GM18508 (cell line): ENCODE measurements around the gene FRG2C.
"Not testable (repeated sequence)": the region's sequence is repeated elsewhere in the genome, so short reads cannot be mapped to it uniquely, and the experiment has no call there.

Source experiments
- ATAC-seq: cut with Tn5 transposase; IDR thresholded peaks from one replicate; pipeline ENCODE4 v1.9.1; 2021; ENCODE audit warnings: moderate number of reproducible peaks; ENCODE audit not compliant: insufficient read depth, unreplicated experiment

FRG2C gene

DNA sequence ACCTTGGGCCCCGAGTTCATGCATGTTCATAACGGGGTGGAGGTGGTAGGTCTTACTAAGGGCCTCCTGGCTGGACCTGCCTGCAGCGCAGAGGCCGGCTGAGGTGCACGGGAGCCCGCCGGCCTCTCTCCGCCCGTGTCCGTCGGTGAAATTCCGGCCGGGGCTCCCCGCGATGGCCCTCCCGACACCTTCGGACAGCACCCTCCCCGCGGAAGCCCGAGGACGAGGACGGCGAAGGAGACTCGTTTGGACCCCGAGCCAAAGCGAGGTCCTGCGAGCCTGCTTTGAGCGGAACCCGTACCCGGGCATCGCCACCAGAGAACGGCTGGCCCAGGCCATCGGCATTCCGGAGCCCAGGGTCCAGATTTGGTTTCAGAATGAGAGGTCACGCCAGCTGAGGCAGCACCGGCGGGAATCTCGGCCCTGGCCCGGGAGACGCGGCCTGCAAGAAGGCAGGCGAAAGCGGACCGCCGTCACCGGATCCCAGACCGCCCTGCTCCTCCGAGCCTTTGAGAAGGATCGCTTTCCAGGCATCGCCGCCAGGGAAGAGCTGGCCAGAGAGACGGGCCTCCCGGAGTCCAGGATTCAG is 4.7 kb downstream of the FRG2C start:
- not testable (repeated sequence) for ATAC-seq

DNA sequence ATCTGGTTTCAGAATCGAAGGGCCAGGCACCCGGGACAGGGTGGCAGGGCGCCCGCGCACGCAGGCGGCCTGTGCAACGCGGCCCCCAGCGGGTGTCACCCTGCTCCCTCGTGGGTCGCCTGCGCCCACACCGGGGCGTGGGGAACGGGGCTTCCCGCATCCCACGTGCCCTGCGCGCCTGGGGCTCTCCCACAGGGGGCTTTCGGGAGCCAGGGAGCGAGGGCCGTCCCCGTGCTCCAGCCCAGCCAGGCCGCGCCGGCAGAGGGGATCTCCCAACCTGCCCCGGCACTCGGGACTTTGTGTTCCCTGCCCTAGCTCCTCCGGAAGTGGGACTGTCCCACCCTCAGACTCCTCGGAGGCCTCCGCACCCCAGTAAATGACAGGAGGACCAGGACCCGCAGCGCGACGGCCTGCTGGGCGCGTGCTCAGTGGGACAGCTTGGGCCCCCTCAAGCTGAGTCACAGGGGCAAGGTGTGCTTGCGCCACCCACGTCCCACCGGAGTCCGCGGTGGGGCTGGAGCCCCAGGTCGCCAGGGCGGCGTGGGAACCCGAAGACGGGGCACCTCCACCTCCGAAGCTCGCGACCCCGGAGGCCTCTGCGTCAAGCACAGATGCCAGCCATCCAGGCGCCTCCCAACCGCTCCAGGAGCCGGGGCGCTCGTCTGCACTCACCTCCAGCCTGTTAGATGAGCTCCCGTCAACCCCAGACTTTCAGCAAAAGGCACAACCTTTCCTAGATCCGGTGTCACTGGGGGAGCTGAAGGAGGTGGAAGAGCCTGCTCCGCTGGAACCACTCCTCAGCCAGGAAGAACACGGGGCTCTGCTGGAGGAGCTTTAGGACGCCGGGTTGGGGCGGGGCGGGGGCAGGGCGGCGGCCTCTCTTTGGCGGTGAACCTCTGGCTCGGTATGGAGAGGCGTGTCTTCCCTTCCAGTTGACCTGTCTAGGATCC is 5.5 kb downstream of the FRG2C start:
- ATAC-seq, result not testable (repeated sequence)

DNA sequence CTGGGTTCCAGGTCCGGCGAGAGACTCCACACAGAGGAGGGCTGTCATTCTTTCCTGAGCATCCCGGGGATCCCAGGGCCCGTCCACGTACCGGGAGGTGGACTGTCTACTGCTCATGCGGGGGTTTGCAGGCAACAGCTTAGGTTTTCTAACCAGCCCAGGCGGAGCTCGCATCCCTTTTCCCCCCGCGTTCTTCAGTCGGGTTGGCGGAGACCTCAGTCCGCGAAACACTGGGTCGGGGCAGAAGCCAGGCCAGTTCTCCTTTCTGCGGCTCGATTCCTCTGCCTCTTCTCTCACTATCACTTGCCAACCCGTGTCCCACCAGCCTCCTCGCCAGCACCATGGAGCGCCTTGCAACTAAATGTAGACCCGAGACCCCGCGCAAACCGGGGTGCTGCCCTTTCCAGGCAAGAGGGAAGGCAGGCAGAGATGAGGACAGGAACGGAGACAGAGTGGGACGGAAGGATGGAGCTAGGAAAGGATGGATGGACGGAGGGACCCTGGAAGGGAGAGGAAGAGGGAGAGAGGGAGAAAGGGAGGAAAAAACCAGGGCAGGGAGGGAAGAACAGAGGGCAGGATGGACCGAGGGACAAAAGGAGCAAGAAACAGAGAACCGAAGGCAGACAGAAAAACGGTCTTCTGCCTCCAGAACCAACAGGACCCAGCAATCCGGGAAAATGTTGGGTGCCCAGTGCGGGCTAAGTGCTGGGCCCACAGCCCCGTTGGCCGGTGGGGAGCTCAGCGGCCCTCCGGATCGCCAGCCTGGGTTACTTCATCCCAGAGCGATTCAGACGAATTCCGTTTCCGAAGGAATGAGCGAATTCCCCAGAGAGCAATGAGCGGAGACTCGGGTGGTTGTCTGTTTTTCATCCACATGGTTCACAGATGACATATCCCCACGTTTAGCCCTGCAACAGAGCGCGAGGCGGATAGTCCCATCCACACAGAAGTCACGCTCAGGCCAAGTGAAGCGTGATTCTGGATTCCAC is 6.5 kb downstream of the FRG2C start:
- ATAC-seq, result not testable (repeated sequence)

- not testable (repeated sequence) for ATAC-seq
Observed at GRCh38 chr3:75671287-75672139, 7.4 kb downstream of the FRG2C start.

DNA sequence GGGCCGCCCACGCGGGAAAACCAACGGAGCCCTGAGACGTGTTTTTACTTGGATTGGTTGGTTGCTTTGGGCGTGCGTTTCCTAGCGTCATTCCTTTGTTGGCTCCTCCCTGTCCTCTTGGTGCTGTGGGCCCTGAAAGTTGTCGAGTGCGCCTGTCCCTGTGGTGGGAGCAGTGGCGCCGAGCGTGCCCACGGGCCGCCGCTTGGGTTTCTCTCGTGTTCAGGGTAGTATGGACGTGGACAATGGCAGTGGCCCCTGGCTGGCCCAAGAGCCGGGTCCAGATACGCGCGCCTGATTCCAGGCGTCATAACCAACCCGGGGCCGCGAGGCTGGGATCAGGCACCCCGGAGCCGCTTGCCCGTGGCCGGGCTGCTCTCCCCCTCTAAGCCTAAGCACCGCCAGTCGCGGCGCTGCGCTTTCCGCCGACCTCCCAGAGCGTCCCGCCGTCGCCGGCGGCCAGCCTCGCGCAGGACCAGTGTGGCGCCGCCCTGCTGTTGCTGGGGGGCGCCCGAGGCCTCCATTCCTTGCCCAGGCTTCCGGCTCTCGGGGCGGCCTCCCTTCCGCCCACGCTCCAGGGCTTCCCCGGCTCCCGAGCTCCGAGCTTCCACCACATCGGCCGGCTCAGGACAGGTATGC is 8.1 kb downstream of the FRG2C start:
- ATAC-seq, result not testable (repeated sequence)

DNA sequence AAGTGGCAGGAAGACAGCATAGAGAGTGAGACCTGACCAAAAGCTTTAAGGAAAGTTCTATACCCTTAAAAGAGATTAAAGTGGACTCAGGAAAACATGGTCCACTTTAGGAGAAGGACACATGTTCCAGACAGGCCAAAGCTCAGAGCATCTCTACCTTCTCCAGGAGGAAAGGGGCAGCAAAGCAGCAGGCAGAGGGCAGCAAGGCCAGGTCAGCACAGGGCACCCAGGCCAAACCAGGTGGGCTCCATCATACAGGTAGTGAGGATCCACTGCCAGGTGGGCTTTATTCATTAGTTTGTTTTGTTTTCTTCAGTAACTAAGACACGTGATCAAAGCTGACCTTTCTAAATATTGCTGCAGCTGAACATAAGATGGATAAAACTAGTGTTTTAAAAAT is 19.8 kb downstream of the FRG2C start:
- not testable (repeated sequence) for ATAC-seq

GRCh38 chr3:75687323-75687722 is 23.2 kb downstream of the FRG2C start:
- no peak for ATAC-seq

DNA sequence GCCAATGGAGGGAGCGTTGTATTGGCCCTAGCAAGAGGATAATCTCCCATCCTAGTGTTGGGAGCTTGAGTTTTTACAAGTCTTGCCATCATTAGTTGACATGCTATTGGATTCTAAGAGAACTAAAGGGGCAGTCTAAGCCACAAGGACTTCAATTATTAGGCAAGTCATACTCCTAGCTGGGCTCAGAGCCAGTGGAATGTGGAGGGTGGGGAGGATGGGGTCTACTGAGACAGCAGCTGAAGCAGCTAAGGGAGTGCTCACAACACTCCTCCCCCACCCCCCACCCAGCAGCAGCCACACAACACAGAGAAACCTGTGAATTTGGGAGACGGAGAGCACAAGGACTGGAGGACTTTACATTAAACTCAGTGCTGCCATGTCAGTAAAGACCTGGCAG is 27.9 kb downstream of the FRG2C start:
- no peak for ATAC-seq
